Left lung (tissue), 10 donors: ENCODE data around the gene CASP8. TPM values are rescaled to one million over a fixed set of nuclear protein-coding genes. Genes with fewer than 3 reads are reported as not detected.
"Not testable (repeated sequence)": the region's sequence is repeated elsewhere in the genome, so short reads cannot be mapped to it uniquely, and the experiment has no call there.

Experiments
- ATAC-seq: fragments of 200-7000 bp; cut with Tn5 transposase; one replicate; pipeline ENCODE4 v1.9.1; 2020; ENCODE audit warnings: moderate library complexity
- DNase-seq, 4 donors: peaks; one replicate each; pipeline ENCODE4 v3.0.0-alpha.2; 2013 to 2020
- H3K27ac ChIP-seq, 2 donors: fragments of 200-600 bp; sonication (generic) in 1 of 2; one replicate each; pipeline versions ENCODE4 v1.5.0 to v1.8.0; 2020 to 2021
- H3K27me3 ChIP-seq, 2 donors: fragments of 200-600 bp; sonication (generic) in 1 of 2; one replicate each; pipeline versions ENCODE4 v1.5.0 to v1.8.0; 2020 to 2021
- H3K36me3 ChIP-seq, 2 donors: fragments of 200-600 bp; sonication (generic) in 1 of 2; one replicate each; pipeline versions ENCODE4 v1.5.0 to v1.8.0; 2020 to 2021
- H3K4me1 ChIP-seq, 2 donors: fragments of 200-600 bp; one replicate each; pipeline ENCODE4 v1.8.0; 2021
- H3K4me3 ChIP-seq, 2 donors: fragments of 200-600 bp; sonication (generic) in 1 of 2; one replicate each; pipeline versions ENCODE4 v1.5.0 to v1.8.0; 2020 to 2021; ENCODE audit warnings: mild to moderate bottlenecking in 1 of 2
- H3K9me3 ChIP-seq, 2 donors: fragments of 200-600 bp; sonication (generic) in 1 of 2; one replicate each; pipeline versions ENCODE4 v1.5.0 to v1.8.0; 2020 to 2021
- intact Hi-C, 2 donors: fragments of 100-400 bp; cut with DNase I; formaldehyde crosslinking; loops; one replicate each; pipeline versions ENCODE4 v1.11.2 to v1.14.2; 2022
- polyA plus RNA-seq, 6 donors: library from polyadenylated mRNA; unstranded; fragments of 120-200 nt; gene quantifications; one replicate each; pipeline ENCODE4 v1.2.1, GENCODE V29; 2013; ENCODE audit not compliant: insufficient read length in 6 of 6
- total RNA-seq, 2 donors: library from RNA; stranded (reverse); fragmentation: NEBNext Ultra II Directional; extraction: Animal tissue kit (Norgen Biotek cat#: 25700); gene quantifications; one replicate each; pipeline ENCODE4 v1.2.1, GENCODE V29; 2021
- TF ChIP-seq, protein P1 (sequence below), 2 donors: fragments of 200-600 bp; sonication (generic) in 1 of 2; IDR thresholded peaks; one replicate each; pipeline versions ENCODE4 v1.5.0 to v1.8.0; 2021; ENCODE audit warnings: antibody characterized with exemption in 2 of 2
- donor health status: DM: no; HTN: yes; CAD: no.
- donor health status: DM: no; HTN: no; CAD: no.

The CASP8 gene
- total and polyA plus RNA-seq, 8 donors, result 19.2 to 40.4 (median 23.1) TPM

DNA sequence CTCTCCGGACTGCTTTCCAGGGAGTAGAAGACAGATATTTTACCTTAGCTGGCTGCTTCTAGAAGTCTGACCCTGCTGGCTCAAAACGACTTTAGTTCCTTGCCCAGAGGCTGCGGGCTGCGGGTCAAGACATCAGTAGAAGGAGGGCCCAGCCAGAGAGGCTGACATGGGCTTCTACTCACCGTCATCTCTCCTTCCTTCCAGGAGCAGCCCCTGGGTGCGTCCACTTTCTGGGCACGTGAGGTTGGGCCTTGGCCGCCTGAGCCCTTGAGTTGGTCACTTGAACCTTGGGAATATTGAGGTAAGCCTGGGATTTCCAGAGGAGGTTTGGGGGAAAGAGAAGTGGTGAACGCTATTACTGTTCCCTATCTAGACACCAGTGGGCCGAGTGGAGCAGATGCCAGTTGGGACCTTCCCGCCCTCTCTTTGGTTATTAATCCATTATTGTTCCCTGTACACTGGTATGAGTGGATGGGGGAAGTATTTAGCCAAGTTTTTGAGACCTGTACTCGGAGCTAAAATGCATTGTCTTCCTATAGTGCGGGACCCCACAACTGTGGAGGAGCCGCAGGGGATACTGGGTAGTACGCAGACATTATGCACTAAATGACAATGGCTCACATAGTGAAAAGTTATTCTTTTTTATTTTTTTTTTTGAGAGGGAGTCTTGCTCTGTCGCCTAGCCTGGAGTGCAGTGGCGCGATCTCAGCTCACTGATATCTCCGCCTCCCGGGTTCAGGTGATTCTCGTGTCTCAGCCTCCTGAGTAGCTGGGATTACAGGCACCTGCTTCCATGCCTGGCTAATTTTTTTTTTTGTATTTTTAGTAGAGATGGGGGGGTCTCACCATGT lies 26.3 kb upstream of the CASP8 start:
- Histone ChIP-seq H3K4me1 (peaks cover 26 to 76% of the 10 kb centered on the region in 2 donors), H3K27ac (peak overlapping the region; percentile 66 to 90), H3K27me3 (no peaks in the 10 kb centered on the region), H3K36me3 (no peaks in the 10 kb centered on the region), H3K4me3 (peak overlapping the region; percentile 16 to 56), H3K9me3 (no peaks in the 10 kb centered on the region)
- intact Hi-C loops, result loop anchor here in 1 of 2 donors (5.0 kb wide), 1 partner anchor 52 kb away; the partner anchor contains the start of gene CASP10
- ATAC-seq (no peak), DNase-seq (peak in 1 of 4 donors; percentile 69)
- TF ChIP-seq, protein P1, sequence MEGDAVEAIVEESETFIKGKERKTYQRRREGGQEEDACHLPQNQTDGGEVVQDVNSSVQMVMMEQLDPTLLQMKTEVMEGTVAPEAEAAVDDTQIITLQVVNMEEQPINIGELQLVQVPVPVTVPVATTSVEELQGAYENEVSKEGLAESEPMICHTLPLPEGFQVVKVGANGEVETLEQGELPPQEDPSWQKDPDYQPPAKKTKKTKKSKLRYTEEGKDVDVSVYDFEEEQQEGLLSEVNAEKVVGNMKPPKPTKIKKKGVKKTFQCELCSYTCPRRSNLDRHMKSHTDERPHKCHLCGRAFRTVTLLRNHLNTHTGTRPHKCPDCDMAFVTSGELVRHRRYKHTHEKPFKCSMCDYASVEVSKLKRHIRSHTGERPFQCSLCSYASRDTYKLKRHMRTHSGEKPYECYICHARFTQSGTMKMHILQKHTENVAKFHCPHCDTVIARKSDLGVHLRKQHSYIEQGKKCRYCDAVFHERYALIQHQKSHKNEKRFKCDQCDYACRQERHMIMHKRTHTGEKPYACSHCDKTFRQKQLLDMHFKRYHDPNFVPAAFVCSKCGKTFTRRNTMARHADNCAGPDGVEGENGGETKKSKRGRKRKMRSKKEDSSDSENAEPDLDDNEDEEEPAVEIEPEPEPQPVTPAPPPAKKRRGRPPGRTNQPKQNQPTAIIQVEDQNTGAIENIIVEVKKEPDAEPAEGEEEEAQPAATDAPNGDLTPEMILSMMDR (IDR thresholded peaks at IDR 0.05), result no peak

DNA sequence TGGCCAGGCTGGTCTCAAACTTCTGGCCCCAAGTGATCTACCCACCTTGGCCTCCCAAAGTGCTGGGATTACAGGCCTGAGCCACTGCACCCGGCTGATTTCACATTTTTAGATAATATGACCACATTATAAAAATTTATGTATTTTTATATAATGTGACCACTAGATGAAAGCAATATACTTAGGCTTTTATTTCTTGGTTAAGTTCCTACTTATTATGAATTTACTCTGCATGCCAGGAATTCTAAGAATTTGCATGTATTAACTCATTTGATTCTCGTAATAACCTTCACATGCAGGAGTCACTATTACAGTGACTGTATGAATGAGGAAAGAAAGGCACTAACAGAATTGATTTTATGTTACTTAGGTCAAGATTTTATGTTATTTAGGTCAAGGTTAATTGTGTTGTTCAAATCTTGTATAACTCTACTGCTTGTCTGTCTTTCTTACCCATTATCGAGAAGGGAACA lies 25.6 kb upstream of the CASP8 start:
- peaks cover 26 to 79% of the 10 kb centered on the region in 2 donors for H3K4me1 ChIP-seq
- intact Hi-C loops, result loop anchor here in 1 of 2 donors (5.0 kb wide), 1 partner anchor 52 kb away; the partner anchor contains the start of gene CASP10
- peak overlapping the region in 1 of 2 donors; percentile 56 for H3K4me3 ChIP-seq

DNA sequence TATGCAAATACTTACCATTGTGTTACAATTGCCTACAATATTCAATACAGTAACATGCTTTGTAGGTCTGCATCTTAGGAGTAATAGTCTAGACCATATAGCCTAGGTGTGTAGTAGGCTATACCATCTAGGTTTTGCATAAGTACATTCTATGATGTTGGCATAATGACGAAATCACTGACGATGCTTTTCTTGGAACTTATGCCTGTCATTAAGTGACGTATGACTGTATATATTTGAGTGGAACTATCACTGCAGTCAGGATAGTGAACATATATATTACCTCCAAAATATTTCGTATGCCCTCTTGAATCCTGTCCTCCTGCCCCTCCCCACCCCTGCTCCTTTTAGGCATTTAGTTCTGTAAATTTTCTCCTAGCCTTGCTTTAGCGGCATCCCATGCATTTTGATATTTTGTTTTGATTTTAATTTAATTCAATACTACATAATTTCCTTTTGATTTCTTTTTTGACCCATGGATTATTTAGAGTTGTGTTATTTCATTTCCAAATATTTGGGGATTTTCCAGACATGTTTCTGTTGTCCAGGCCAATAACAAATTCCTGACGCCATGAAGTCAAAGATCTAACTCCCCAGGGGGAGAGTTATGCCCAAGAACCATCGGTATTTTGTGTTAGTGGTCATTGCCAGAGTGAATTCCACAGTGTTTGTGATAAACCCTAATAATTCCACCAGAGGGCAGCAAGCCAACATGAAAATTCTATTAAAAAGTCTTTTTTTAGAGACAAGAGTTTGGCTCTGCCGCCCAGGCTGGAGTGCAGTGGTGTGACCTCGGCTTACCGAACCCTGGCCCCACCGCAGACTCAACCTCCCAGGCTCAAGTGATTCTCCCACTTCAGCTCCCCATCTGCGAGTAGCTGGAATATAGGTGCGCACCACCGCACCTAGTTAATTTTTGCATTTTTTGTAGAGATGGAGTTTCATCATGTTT lies 24.2 kb upstream of the CASP8 start:
- Histone ChIP-seq H3K27ac (peak overlapping the region; percentile 26 to 34), H3K27me3 (no peaks in the 10 kb centered on the region), H3K9me3 (no peaks in the 10 kb centered on the region), H3K4me3 (peak overlapping the region in 1 of 2 donors; percentile 0), H3K36me3 (no peaks in the 10 kb centered on the region), H3K4me1 (peaks cover 26 to 86% of the 10 kb centered on the region in 2 donors)
- ATAC-seq (peak; percentile 25), DNase-seq (peak in 3 of 4 donors; percentile 63 to 89 (median 84))
- intact Hi-C loops, result loop anchor here in 1 of 2 donors (2.0 kb wide), 1 partner anchor 123 kb away; no protein-coding TSS in a partner anchor
- TF ChIP-seq, protein P1 (IDR thresholded peaks at IDR 0.05), result peak; percentile 54 to 74

More for the DNA sequence above, 25.6 kb upstream of the CASP8 start:
- Histone ChIP-seq H3K27ac (peak overlapping the region; percentile 66 to 90), H3K9me3 (no peaks in the 10 kb centered on the region), H3K27me3 (no peaks in the 10 kb centered on the region), H3K36me3 (no peaks in the 10 kb centered on the region)
- ATAC-seq (no peak), DNase-seq (no peak)
- TF ChIP-seq, protein P1 (IDR thresholded peaks at IDR 0.05), result no peak

DNA sequence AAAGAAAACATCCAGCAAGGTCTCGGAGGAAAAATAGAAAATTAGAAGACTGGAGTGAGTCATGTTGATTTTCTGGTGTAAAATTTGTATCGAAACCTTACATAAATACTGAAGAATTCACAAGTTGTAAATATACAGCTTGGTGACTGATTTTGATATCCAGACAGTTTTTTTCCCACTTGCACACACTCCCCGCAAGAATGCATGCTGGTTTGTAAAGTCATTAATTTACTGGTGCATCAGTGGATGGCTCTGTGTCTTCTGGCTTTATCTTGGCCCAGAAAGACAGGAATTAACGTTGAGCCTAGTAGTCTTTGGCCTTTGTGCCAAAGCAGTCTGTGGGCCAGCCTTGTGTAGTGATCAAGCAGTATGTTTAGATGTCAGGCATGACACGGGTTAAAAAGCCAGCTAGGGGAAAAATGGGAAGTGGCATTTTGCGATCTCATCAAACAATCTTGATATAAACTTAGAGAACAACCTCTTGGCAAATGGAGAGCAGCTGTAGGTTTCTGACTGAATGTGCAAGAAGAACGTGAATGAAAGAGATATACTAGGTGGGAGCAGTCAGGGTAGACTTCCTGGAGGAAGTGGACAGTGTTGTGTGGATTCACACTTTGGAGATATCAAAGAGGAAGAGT lies 22.7 kb upstream of the CASP8 start:
- Histone ChIP-seq H3K36me3 (no peaks in the 10 kb centered on the region), H3K27ac (peak overlapping the region in 1 of 2 donors; percentile 55), H3K4me1 (peaks cover 19 to 79% of the 10 kb centered on the region in 2 donors), H3K27me3 (no peaks in the 10 kb centered on the region), H3K9me3 (no peaks in the 10 kb centered on the region), H3K4me3 (no peak overlapping the region)
- TF ChIP-seq, protein P1 (IDR thresholded peaks at IDR 0.05), result no peak
- ATAC-seq (no peak), DNase-seq (no peak)
- intact Hi-C loops, result loop anchor here in 1 of 2 donors (2.0 kb wide), 1 partner anchor 121 kb away; no protein-coding TSS in a partner anchor

DNA sequence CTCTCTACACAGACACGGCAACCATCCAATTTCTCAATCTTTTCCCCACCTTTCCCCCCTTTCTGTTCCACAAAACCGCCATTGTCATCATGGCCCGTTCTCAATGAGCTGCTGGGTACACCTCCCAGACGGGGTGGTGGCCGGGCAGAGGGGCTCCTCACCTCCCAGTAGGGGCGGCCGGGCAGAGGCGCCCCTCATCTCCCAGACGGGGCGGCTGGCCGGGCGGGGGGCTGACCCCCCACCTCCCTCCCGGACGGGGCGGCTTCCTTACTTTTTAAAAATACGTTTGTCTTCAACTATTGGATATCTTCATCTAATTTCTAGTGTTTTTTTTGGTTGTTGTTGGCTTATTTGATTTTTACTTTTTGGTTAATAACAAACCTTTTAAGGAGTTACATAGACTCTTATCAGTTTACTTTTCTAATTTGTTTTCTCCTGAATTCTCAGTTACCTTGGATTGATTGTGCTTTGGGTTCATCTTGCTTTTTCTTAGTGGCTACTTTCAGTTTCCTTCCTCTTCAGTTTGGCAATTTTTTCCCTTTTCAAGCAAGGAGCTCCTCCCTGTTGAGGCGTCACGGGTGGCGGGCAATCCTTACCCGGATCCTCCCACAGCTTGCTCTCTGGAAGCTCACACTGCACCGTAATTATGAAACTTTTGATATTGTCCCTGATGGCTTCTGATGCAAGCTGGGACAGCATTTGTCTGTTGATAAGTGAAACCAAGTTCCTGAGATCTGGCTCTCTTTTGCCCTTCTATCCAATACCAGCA lies 21.0 kb upstream of the CASP8 start:
- Histone ChIP-seq H3K4me1 (peaks cover 15 to 66% of the 10 kb centered on the region in 2 donors), H3K27ac (peak overlapping the region; percentile 50 to 65)
- H3K27me3 ChIP-seq, H3K4me3 ChIP-seq, intact Hi-C loops, H3K36me3 ChIP-seq, H3K9me3 ChIP-seq: not testable (repeated sequence)
- ATAC-seq (peak; percentile 67), DNase-seq (peak in 2 of 4 donors; percentile 82 to 90)
